ENCODE results near the gene ZBTB20.

ZBTB20 gene

GRCh38 chr3:114441386-114441785 is 705.7 kb downstream of the ZBTB20 start:
- DNase-seq (no peak), ATAC-seq (no peak)
- peaks cover 10% of the 10 kb centered on the region for H3K4me1 Mint-ChIP-seq
- H3K27ac Mint-ChIP-seq = no peak overlapping the region
- H3K27me3 Mint-ChIP-seq = no peaks in the 10 kb centered on the region
- no peaks in the 10 kb centered on the region for H3K36me3 Mint-ChIP-seq (ENCODE audit: low read depth)
- H3K4me3 Mint-ChIP-seq = no peak overlapping the region
- no peaks in the 10 kb centered on the region for H3K9me3 Mint-ChIP-seq

GRCh38 chr3:114440700-114441099 is 706.4 kb downstream of the ZBTB20 start:
- no peaks in the 10 kb centered on the region for H3K9me3 Mint-ChIP-seq
- H3K27me3 Mint-ChIP-seq = no peaks in the 10 kb centered on the region
- H3K4me3 Mint-ChIP-seq = no peak overlapping the region
- H3K27ac Mint-ChIP-seq = no peak overlapping the region
- no peaks in the 10 kb centered on the region for H3K36me3 Mint-ChIP-seq (ENCODE audit: low read depth)
- H3K4me1 Mint-ChIP-seq = peaks cover 10% of the 10 kb centered on the region
- ATAC-seq (no peak), DNase-seq (no peak)

GRCh38 chr3:114439284-114439683 is 707.8 kb downstream of the ZBTB20 start:
- H3K27ac Mint-ChIP-seq = no peak overlapping the region
- peaks cover 8% of the 10 kb centered on the region for H3K4me1 Mint-ChIP-seq
- ATAC-seq (no peak), DNase-seq (no peak)
- no peaks in the 10 kb centered on the region for H3K9me3 Mint-ChIP-seq
- no peak overlapping the region for H3K4me3 Mint-ChIP-seq
- no peaks in the 10 kb centered on the region for H3K36me3 Mint-ChIP-seq (ENCODE audit: low read depth)
- no peaks in the 10 kb centered on the region for H3K27me3 Mint-ChIP-seq

- DNase-seq (no peak), ATAC-seq (no peak)
- no peaks in the 10 kb centered on the region for H3K27me3 Mint-ChIP-seq
- peaks cover 7% of the 10 kb centered on the region for H3K4me1 Mint-ChIP-seq
- H3K4me3 Mint-ChIP-seq = no peak overlapping the region
- no peaks in the 10 kb centered on the region for H3K36me3 Mint-ChIP-seq (ENCODE audit: low read depth)
- no peaks in the 10 kb centered on the region for H3K9me3 Mint-ChIP-seq
- H3K27ac Mint-ChIP-seq = no peak overlapping the region
Measured at GRCh38 chr3:114437897-114438296, 709.2 kb downstream of the ZBTB20 start.

- Mint-ChIP-seq H3K4me1 (peaks cover 2% of the 10 kb centered on the region), H3K27ac (no peak overlapping the region), H3K36me3 (ENCODE audit: low read depth) (no peaks in the 10 kb centered on the region), H3K4me3 (no peak overlapping the region), H3K27me3 (no peaks in the 10 kb centered on the region), H3K9me3 (no peaks in the 10 kb centered on the region)
- DNase-seq = no peak
- ATAC-seq = no peak
Measured at GRCh38 chr3:114436182-114436581, 710.9 kb downstream of the ZBTB20 start.

- no peak overlapping the region for H3K27ac Mint-ChIP-seq
- no peak overlapping the region for H3K4me3 Mint-ChIP-seq
- no peaks in the 10 kb centered on the region for H3K9me3 Mint-ChIP-seq
- H3K27me3 Mint-ChIP-seq = no peaks in the 10 kb centered on the region
- H3K4me1 Mint-ChIP-seq = peaks cover 2% of the 10 kb centered on the region
- DNase-seq (no peak), ATAC-seq (no peak)
- H3K36me3 Mint-ChIP-seq (ENCODE audit: low read depth) = no peaks in the 10 kb centered on the region
Measured at GRCh38 chr3:114435386-114436115, 711.5 kb downstream of the ZBTB20 start.

GRCh38 chr3:114432310-114432709 is 714.8 kb downstream of the ZBTB20 start:
- ATAC-seq (no peak), DNase-seq (no peak)
- no peaks in the 10 kb centered on the region for H3K9me3 Mint-ChIP-seq
- no peaks in the 10 kb centered on the region for H3K36me3 Mint-ChIP-seq (ENCODE audit: low read depth)
- no peaks in the 10 kb centered on the region for H3K27me3 Mint-ChIP-seq
- no peak overlapping the region for H3K27ac Mint-ChIP-seq
- no peak overlapping the region for H3K4me3 Mint-ChIP-seq
- no peaks in the 10 kb centered on the region for H3K4me1 Mint-ChIP-seq

- ATAC-seq = no peak
- no peak overlapping the region for H3K4me3 Mint-ChIP-seq
- no peak for DNase-seq
- no peaks in the 10 kb centered on the region for H3K9me3 Mint-ChIP-seq
- H3K27me3 Mint-ChIP-seq = no peaks in the 10 kb centered on the region
- H3K36me3 Mint-ChIP-seq (ENCODE audit: low read depth) = no peaks in the 10 kb centered on the region
- no peaks in the 10 kb centered on the region for H3K4me1 Mint-ChIP-seq
- H3K27ac Mint-ChIP-seq = no peak overlapping the region
Measured at GRCh38 chr3:114428044-114428595, 719.0 kb downstream of the ZBTB20 start.

- Mint-ChIP-seq H3K4me3 (no peak overlapping the region), H3K9me3 (no peaks in the 10 kb centered on the region), H3K4me1 (peaks cover 4% of the 10 kb centered on the region), H3K36me3 (ENCODE audit: low read depth) (no peaks in the 10 kb centered on the region), H3K27me3 (no peaks in the 10 kb centered on the region), H3K27ac (peak overlapping the region; percentile 24)
- ATAC-seq = no peak
- DNase-seq = no peak
Measured at GRCh38 chr3:114427285-114428043, 719.6 kb downstream of the ZBTB20 start.

GRCh38 chr3:114424337-114424736 is 722.8 kb downstream of the ZBTB20 start:
- Mint-ChIP-seq H3K27ac (no peak overlapping the region), H3K36me3 (ENCODE audit: low read depth) (no peaks in the 10 kb centered on the region), H3K9me3 (no peaks in the 10 kb centered on the region), H3K27me3 (no peaks in the 10 kb centered on the region), H3K4me1 (peaks cover 11% of the 10 kb centered on the region), H3K4me3 (no peak overlapping the region)
- ATAC-seq = no peak
- no peak for DNase-seq

GRCh38 chr3:114421204-114421603 is 725.9 kb downstream of the ZBTB20 start:
- peaks cover 41% of the 10 kb centered on the region for H3K4me1 Mint-ChIP-seq
- H3K27me3 Mint-ChIP-seq = no peaks in the 10 kb centered on the region
- H3K36me3 Mint-ChIP-seq (ENCODE audit: low read depth) = no peaks in the 10 kb centered on the region
- no peak overlapping the region for H3K4me3 Mint-ChIP-seq
- DNase-seq (no peak), ATAC-seq (no peak)
- H3K27ac Mint-ChIP-seq = no peak overlapping the region
- no peaks in the 10 kb centered on the region for H3K9me3 Mint-ChIP-seq

GRCh38 chr3:114420072-114420471 is 727.0 kb downstream of the ZBTB20 start:
- H3K4me3 Mint-ChIP-seq = no peak overlapping the region
- no peaks in the 10 kb centered on the region for H3K27me3 Mint-ChIP-seq
- H3K27ac Mint-ChIP-seq = no peak overlapping the region
- DNase-seq = no peak
- H3K36me3 Mint-ChIP-seq (ENCODE audit: low read depth) = no peaks in the 10 kb centered on the region
- peaks cover 47% of the 10 kb centered on the region for H3K4me1 Mint-ChIP-seq
- ATAC-seq = no peak
- no peaks in the 10 kb centered on the region for H3K9me3 Mint-ChIP-seq

- DNase-seq (no peak), ATAC-seq (peak; percentile 61)
- no peaks in the 10 kb centered on the region for H3K9me3 Mint-ChIP-seq
- H3K27me3 Mint-ChIP-seq = no peaks in the 10 kb centered on the region
- peak overlapping the region; percentile 92 for H3K27ac Mint-ChIP-seq
- H3K36me3 Mint-ChIP-seq (ENCODE audit: low read depth) = no peaks in the 10 kb centered on the region
- H3K4me3 Mint-ChIP-seq = peak overlapping the region; percentile 64
- peaks cover 53% of the 10 kb centered on the region for H3K4me1 Mint-ChIP-seq
Measured at GRCh38 chr3:114418724-114419543, 728.2 kb downstream of the ZBTB20 start.

GRCh38 chr3:114418107-114418506 is 729.0 kb downstream of the ZBTB20 start:
- no peaks in the 10 kb centered on the region for H3K27me3 Mint-ChIP-seq
- no peaks in the 10 kb centered on the region for H3K9me3 Mint-ChIP-seq
- ATAC-seq (peak; percentile 90), DNase-seq (no peak)
- peak overlapping the region; percentile 64 for H3K4me3 Mint-ChIP-seq
- peaks cover 61% of the 10 kb centered on the region for H3K4me1 Mint-ChIP-seq
- H3K36me3 Mint-ChIP-seq (ENCODE audit: low read depth) = no peaks in the 10 kb centered on the region
- H3K27ac Mint-ChIP-seq = peak overlapping the region; percentile 92

All from activated naive CD8-positive, alpha-beta T cell treated with anti-CD3 and anti-CD28 coated beads, Interleukin-2, amount 50 U/mL, for 24 hours (primary cell).